Limb (tissue), 2 donors: ENCODE data around the gene TMEM86B.

Experiments
- DNase-seq, 2 donors: peaks; one replicate each; pipeline ENCODE4 v3.0.0-alpha.2; 2016; ENCODE audit errors: extremely low spot score in 2 of 2

The TMEM86B gene

DNA sequence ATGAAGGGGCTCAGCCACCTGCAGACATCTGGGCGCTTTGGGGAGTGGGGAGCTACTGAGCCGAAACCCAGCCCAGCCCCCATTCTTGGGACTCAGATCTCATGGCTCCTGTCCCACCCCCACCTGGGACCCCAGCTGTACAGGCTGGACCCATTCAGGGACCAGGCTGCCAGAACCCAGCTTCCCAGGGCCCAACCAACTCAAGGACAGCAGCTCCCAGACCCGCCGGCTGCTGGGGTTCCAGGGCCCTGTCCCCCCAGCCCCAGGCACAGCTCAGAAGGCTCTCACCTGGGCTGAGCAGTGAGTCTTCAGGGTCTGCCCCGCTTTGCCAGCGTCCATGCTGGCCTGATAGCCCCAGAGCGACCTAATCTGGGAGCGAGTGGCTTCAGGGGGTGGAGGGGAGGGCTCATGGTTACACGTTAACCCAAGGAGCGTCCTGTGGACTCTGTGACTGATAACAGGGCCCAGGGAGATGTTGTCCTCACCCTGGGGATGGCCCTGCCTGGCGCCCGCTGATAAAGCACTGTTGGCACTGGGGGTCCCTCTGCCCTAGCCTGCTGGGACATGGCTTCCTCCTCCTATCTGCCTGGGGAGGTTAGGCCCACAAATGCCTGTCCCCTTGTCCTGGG, at the start of gene TMEM86B:
Gene TMEM86B (minus strand): TSS at position 361 of the 629 bp plus-strand sequence. CDS start 22 bp downstream, at position 339.
- no peak for DNase-seq

GRCh38 chr19:55277494-55277893, 48.9 kb upstream of the TMEM86B start:
- DNase-seq, result no peak

GRCh38 chr19:55276720-55277430, 48.3 kb upstream of the TMEM86B start:
- no peak for DNase-seq

DNA sequence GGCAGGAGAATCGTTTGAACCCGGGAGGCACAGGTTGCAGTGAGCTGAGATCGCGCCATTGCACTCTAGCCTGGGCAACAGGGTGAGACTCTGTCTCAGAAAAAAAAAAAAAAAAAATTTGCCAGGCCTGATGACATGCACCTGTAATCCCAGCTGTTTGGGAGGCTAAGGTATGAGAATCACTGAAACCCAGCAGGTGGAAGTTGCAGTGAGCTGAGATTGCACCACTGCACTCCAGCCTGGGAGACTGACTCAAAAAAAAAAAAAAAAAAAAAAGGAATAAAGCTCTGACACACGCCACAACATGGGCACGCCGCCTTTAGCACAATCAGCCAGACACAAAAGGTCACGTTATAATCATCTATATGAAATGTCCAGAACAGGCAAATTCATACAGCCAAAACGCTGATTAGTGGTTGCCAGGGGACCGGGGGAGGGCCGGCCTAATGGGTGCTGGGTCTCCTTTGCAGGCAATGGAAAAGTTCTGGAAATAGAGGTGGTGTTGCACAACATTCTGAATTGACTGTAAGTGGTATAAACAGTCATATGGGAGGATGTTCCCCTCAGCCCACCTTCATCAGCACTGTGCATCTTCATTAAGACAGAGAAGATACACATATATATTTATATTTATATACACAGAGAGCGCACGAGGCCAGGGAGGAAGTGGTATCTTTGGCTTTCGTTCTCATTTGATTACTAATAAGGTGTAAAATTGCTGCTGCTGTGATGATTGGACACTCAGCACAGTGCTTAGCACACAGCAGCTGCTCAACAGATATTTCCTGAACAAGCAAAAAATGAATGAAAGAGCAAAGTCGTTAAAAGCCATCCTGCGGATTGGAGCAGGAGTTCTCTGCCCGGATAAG, 47.5 kb upstream of the TMEM86B start:
- no peak for DNase-seq

- DNase-seq, result no peak
Measured at GRCh38 chr19:55273978-55274707, 45.6 kb upstream of the TMEM86B start.

GRCh38 chr19:55272142-55272541, 43.6 kb upstream of the TMEM86B start:
- DNase-seq, result no peak

GRCh38 chr19:55270172-55270942, 41.8 kb upstream of the TMEM86B start:
- DNase-seq, result no peak

DNA sequence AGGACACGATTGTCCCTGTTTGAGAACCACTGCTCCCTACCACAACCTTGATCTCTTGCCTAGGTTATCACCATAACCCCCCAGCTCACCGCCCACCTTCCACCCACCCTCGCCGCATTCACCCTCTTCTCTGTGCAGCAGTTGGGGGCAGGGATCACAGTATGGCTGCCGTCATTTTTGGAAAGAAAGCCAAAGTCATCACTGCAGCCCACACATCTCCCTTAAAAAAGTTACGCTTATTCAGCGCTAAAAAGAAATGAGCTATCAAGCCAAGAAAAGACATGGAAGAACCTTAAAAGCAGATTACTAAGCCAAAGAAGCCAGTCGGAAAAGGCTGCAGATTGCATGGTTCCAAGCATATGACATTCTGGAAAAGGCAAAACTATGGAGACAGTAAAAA, 40.7 kb upstream of the TMEM86B start:
- DNase-seq, result no peak

- DNase-seq, result no peak
Measured at GRCh38 chr19:55266840-55267239, 38.3 kb upstream of the TMEM86B start.

GRCh38 chr19:55266404-55266803, 37.8 kb upstream of the TMEM86B start:
- no peak for DNase-seq

- DNase-seq, result no peak
Measured at GRCh38 chr19:55265723-55266386, 37.3 kb upstream of the TMEM86B start.

DNA sequence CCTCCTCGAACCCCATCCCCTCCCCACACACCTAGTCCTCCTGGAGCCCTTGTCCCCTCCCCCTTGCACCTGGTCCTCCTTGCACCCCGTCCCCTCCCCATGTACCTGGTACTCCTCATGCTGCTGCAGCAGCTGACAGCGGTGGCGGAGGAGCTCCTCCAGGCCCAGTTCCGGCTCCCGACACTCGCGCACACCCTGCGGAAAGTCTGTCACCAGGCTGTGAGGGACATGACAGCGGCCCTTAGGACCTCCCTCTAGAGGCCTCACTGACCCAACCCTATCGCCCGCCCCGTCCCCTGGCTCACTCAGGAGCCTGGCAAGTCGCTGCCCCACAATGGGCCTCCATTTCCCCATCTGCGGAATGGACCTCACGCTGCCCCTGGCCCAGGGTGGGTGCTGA, 36.6 kb upstream of the TMEM86B start:
- DNase-seq, result no peak

DNA sequence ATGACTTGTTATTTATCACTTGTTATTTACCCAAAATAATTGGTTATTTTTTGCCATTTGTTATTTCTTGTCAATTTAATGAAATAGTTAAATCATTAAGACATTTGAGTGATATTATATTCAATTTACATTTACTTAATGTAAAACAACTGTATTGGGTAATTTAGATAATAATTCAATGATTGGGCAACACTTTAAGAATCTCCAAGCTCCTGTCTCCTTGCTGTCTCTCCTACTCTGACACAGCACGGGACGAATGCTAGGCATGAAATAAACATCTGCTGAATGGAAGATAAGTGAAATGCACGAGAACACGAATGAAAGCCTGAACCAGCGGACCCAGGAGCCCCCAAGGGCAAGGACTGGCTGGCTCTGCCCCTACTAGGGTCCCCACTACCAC, 36.0 kb upstream of the TMEM86B start:
- no peak for DNase-seq

GRCh38 chr19:55262359-55262758, 33.8 kb upstream of the TMEM86B start:
- DNase-seq, result no peak

DNA sequence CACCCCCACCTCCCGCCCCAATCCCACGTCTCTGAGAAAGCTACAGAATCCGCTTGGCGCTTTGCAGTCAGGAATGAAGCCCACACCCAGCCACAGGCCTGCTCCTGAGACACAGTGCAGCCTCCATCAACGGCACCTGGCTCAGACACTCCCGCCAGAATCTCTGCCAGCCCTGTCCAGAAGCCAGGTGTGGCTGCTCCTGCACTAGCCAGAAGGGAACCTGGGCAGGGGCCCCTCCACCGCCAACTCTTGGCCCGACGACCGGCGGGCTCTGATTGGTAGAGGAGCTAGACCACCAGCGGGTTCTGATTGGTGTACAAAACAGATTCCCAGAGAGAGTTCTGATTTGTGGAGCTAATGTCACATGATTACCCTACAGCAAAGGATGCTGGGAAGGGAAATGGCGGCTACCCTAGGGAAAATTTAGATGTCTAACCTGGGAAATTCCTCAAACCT, 33.1 kb upstream of the TMEM86B start:
- no peak for DNase-seq

DNA sequence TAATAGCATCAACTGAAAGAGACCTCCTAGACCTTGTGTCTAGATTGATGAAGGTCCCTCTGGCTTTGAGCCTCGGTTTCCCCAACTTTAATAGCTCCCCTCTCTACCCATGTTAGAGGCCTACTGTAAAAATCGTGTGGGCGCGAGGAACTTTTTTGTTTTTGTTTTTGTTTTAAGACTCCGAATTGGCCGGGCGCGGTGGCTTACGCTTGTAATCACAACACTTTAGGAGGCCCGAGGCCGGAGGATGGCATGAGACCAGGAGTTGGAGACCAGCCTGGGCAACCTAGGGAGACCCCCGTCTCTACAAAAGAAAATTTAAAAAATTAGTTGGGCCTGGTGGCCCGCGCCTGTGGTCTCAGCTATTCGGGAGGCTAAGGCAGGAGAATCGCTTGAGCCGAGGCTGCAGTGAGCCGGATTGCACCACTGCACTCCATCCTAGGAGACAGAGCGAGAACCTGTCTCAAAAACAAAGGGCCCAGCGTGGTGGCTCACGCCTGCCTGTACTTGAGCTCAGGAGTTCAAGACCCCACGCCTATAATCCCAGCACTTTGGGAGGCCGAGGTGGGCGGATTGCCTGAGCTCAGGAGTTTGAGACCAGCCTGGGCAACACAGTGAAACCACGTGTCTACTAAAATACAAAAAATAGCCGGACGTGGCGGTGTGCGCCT, 31.1 kb upstream of the TMEM86B start:
- no peak for DNase-seq

DNA sequence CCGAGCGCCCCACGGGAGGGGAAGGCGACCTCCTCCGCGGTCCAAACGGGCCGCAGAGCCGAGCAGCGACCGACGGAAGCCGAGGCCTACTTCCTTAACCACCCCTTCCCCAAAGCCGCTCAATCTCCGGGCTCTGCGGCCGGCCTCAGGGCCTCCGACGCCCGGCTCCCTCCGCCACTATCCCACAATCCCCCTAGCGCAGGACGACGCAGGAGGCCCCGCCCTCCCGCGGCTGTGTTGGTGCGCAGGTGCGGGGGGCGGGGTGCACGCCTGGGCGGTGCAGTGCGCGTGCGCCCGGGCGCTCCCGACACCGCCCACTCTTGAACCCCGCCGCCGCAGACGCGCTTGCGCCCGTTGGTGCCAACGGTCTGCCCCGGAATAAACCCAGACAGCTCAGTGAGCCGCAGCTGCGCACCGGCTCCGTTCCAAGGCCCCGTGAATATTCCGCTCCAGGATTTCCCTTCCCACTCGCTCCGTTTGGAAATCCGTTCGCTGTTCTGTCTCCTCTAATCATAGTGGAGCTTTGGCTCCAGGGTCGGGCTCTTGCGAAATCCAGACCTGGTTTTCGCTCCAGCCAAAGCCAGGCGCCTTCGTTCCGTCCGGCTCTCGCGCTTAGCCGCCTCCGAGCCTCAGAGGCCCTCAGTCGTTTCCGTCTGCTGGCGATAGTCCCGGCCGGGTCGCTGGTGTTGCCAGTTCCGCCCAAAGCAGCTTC, 30.4 kb upstream of the TMEM86B start, which contains the start of gene PPP6R1:
Gene PPP6R1 (minus strand): TSS at position 190 of the 712 bp plus-strand sequence. CDS start 11,914 bp downstream, outside the sequence.
- peak; percentile 100 for DNase-seq

- no peak for DNase-seq
Measured at GRCh38 chr19:55258476-55258827, 29.9 kb upstream of the TMEM86B start.
